K562 (cell line): ENCODE data around the gene AP4S1.
"Not testable (repeated sequence)": the region's sequence is repeated elsewhere in the genome, so short reads cannot be mapped to it uniquely, and the experiment has no call there.

Source experiments
- BCL6 ChIP-seq: fragments of 250-450 bp; sonication (Bioruptor Pico); IDR thresholded peaks from 2 replicates; pipeline ENCODE4 v1.4.0; 2020
- BCOR ChIP-seq: fragments of 450-650 bp; IDR thresholded peaks from 2 replicates; pipeline ENCODE4 v1.6.1; 2016
- EGR1 ChIP-seq: fragments of 450-650 bp; conservative IDR thresholded peaks from 2 replicates; pipeline ENCODE4 v1.6.1; 2017; ENCODE audit warnings: mild to moderate bottlenecking
- FOXO4 ChIP-seq: fragments of 450-650 bp; formaldehyde crosslinking; IDR thresholded peaks from 2 replicates; pipeline ENCODE4 v1.4.0; 2020; ENCODE audit warnings: mild to moderate bottlenecking, moderate library complexity
- HIVEP1 ChIP-seq: fragments of 250-450 bp; sonication (Bioruptor Pico); IDR thresholded peaks from 2 replicates; pipeline ENCODE4 v1.4.0; 2020; ENCODE audit warnings: mild to moderate bottlenecking
- HNRNPH1 ChIP-seq: fragments of 200-400 bp; formaldehyde crosslinking; optimal IDR thresholded peaks from 2 replicates; pipeline ENCODE3; 2017; ENCODE audit warnings: low read depth, mild to moderate bottlenecking, low read length, moderate library complexity
- MGA ChIP-seq: fragments of 450-650 bp; IDR thresholded peaks from 2 replicates; pipeline ENCODE4 v1.6.1; 2016; ENCODE audit warnings: mild to moderate bottlenecking, moderate library complexity
- MXI1 ChIP-seq: IDR thresholded peaks from 2 replicates; pipeline ENCODE4 v1.6.1; 2011; ENCODE audit warnings: low read depth, mild to moderate bottlenecking, improper control_type of control experiment, low read length

- TF ChIP-seq EGR1; HNRNPH1; BCL6 (CRISPR knock-in tag); FOXO4 (CRISPR knock-in tag); MXI1; HIVEP1 (CRISPR knock-in tag); MGA; BCOR: not testable (repeated sequence)
Measured at GRCh38 chr14:31004007-31004406, 21.4 kb upstream of the AP4S1 start.
